ENCODE data around the gene ABCA2.

The ABCA2 gene

GRCh38 chr9:136957461-136957860 lies 70.6 kb downstream of the ABCA2 start:
- TF ChIP-seq FOXP2 (optimal IDR thresholded peaks at IDR 0.05; ENCODE audit: borderline replicate concordance, extremely low read depth, extremely low read length, insufficient read depth) = no peak
- no peak for TF ChIP-seq TAF1 (IDR thresholded peaks at IDR 0.05; ENCODE audit: borderline replicate concordance, insufficient read depth, low read length)
- no peak for TF ChIP-seq POLR2AphosphoS5 (IDR thresholded peaks at IDR 0.05; ENCODE audit: low read depth, low read length)
- no peak for TF ChIP-seq SIN3A (IDR thresholded peaks at IDR 0.05; ENCODE audit: borderline replicate concordance, insufficient read depth, low read length)
- no peak for TF ChIP-seq REST (IDR thresholded peaks at IDR 0.05; ENCODE audit: insufficient read depth in 1 of 2, low read depth in 2 of 2, low read length in 2 of 2)

Data from PFSK-1 (cell line).